Large intestine (tissue), 3 donors: ENCODE measurements around the gene CDKL5. TPM values are rescaled to one million over a fixed set of nuclear protein-coding genes. Genes with fewer than 3 reads are reported as not detected.

ENCODE experiments used
- DNase-seq, 2 donors: peaks; one replicate each; pipeline versions ENCODE4 v3.0.0 to v3.0.0-alpha.2; 2013
- H3K27ac ChIP-seq: one replicate; pipeline ENCODE4 v1.5.1; 2013; ENCODE audit warnings: low read length
- H3K27me3 ChIP-seq: 2 replicates; pipeline ENCODE4 v1.6.1; 2013; ENCODE audit warnings: low read length; ENCODE audit not compliant: control insufficient read depth, insufficient read depth
- H3K36me3 ChIP-seq: 2 replicates; pipeline ENCODE4 v1.6.1; 2013; ENCODE audit warnings: low read length; ENCODE audit not compliant: control insufficient read depth, insufficient read depth
- H3K4me1 ChIP-seq: one replicate; pipeline ENCODE4 v1.6.1; 2013; ENCODE audit warnings: low read length; ENCODE audit not compliant: control insufficient read depth, insufficient read depth
- H3K4me3 ChIP-seq: one replicate; pipeline ENCODE4 v1.5.1; 2013; ENCODE audit warnings: low read length
- H3K9me3 ChIP-seq: one replicate; pipeline ENCODE4 v1.6.1; 2013; ENCODE audit warnings: mild to moderate bottlenecking, low read depth, low read length, moderate library complexity; ENCODE audit not compliant: control insufficient read depth
- WGBS: methylation state at CpG from one replicate; pipeline ENCODE4 v1.1.5; 2013; ENCODE audit warnings: low lambda C conversion rate; ENCODE audit not compliant: insufficient coverage; 5-methylcytosine and 5-hydroxymethylcytosine counted together
- polyA plus RNA-seq: library from polyadenylated mRNA; unstranded; fragments of 120-200 nt; gene quantifications from one replicate; pipeline ENCODE4 v1.2.1, GENCODE V29; 2013

Gene CDKL5
- polyA plus RNA-seq, 1 donor, result 5.0 TPM

DNA sequence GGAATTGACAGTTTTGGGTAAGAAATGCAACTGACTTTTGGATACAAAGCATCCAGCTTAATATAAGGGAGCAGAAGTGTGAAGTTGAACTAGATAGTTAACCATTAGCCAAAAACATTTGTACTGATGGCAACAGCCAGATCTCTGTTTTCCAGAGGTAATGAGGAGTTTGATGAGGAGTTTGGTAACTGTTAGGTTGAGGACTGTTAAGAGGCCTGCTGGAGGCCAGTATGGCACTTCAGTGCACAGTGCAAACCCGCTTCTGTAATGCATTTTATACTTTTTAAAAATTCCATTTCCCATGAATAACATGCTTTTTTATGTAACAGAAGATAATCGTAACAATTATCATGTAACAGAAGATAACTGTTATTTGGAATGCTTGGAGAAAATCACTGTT lies 30.0 kb downstream of the CDKL5 start:
- no peak overlapping the region for H3K4me3 ChIP-seq
- H3K36me3 ChIP-seq, result no peaks in the 10 kb centered on the region
- H3K9me3 ChIP-seq, result no peaks in the 10 kb centered on the region
- H3K27me3 ChIP-seq, result no peaks in the 10 kb centered on the region
- DNase-seq, result no peak
- no CpG with 5 or more reads among the region's 2 CpGs for WGBS
- no peak overlapping the region for H3K27ac ChIP-seq
- H3K4me1 ChIP-seq, result no peaks in the 10 kb centered on the region

- Histone ChIP-seq H3K36me3 (no peaks in the 10 kb centered on the region), H3K4me3 (no peak overlapping the region), H3K27ac (no peak overlapping the region), H3K9me3 (no peaks in the 10 kb centered on the region), H3K27me3 (no peaks in the 10 kb centered on the region), H3K4me1 (no peaks in the 10 kb centered on the region)
- no CpG with 5 or more reads among the region's 2 CpGs for WGBS
- no peak for DNase-seq
Observed at GRCh38 chrX:18457000-18457399, 31.6 kb downstream of the CDKL5 start.

DNA sequence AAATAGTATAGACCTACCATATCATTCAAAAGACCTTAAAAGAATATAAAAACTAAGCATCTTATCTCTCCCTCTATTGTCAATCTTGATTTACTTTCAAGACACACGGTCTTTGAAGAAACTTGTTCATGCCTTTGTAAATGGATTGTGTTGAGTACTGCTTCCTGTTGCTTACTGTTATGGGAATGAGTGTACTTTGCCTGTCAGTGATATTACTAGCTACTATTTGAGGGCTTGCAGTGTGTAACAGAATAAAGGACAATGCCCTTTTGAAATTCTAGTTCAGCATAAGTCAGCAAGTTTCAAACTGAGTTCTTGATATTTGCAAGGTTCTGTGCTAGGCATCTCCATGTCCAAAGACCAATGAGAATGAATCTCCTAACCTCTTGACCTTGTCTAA lies 36.0 kb downstream of the CDKL5 start:
- Histone ChIP-seq H3K9me3 (no peaks in the 10 kb centered on the region), H3K27ac (no peak overlapping the region), H3K4me3 (no peak overlapping the region), H3K27me3 (no peaks in the 10 kb centered on the region), H3K4me1 (no peaks in the 10 kb centered on the region), H3K36me3 (no peaks in the 10 kb centered on the region)
- peak; percentile 9 to 44 for DNase-seq
- no CpG with 5 or more reads among the region's 1 CpG for WGBS

DNA sequence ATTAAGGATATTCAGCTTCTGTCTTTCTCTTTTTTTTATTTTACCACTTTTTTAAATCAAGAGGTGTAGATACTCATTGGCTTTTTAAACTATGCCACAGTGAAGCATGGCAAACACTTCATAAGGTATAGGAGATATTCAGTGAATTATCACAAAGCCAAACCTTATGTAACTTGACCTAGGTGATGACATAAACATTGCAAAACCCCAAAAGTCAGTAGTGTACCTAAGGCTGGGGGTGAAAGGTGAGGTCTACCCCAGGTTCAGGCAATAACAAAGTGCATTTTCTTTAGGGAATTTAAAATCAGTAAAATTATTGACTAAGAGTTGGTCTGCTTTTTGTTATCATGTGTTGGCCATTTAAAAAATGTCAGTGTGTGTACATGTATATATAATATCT lies 39.1 kb downstream of the CDKL5 start:
- Histone ChIP-seq H3K4me3 (no peak overlapping the region), H3K27ac (no peak overlapping the region), H3K9me3 (no peaks in the 10 kb centered on the region)

DNA sequence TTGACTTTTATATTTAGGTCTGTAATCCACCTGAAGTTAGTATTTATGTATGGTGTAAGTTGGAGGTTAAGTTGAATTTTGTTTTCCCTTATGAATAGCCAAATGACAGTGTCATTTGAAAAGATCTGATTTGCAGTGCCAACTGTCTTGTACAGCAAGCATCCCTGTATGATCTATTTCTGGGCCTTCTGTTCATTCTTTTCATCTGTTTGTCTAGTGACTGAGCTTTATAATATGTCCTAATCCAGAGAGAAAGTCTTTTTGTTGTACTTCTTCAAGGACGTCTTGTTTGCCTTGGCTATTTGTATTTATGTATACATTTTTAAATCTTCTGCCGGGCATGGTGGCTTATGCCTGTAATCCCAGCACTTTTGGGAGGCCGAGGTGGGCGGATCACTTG lies 39.6 kb downstream of the CDKL5 start:
- no peaks in the 10 kb centered on the region for H3K4me1 ChIP-seq
- WGBS, result no CpG with 5 or more reads among the region's 4 CpGs
- no peaks in the 10 kb centered on the region for H3K9me3 ChIP-seq
- H3K36me3 ChIP-seq, result no peaks in the 10 kb centered on the region
- DNase-seq, result no peak
- H3K4me3 ChIP-seq, result no peak overlapping the region
- no peak overlapping the region for H3K27ac ChIP-seq
- no peaks in the 10 kb centered on the region for H3K27me3 ChIP-seq

More for the DNA sequence above, 39.1 kb downstream of the CDKL5 start:
- Histone ChIP-seq H3K27me3 (no peaks in the 10 kb centered on the region), H3K4me1 (no peaks in the 10 kb centered on the region), H3K36me3 (no peaks in the 10 kb centered on the region)
- DNase-seq, result no peak

DNA sequence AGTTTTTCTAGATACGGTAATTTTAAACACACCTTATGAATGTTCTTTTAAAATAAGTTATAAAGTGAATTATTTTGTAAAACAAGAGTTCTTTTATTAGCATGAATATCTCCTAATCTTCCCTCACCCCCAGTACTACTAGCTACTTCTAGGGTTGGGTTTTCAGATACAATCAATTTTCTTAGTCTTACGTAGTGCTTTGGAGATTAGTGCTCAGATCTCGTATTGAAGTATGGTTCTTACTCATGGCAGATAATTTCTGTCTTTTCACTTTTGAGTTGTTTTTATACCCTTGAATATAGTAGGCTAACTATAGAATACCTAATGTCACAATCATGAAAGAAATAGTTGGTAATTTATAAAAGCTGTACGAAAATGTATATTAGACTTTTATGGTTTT lies 43.2 kb downstream of the CDKL5 start:
- no peak overlapping the region for H3K27ac ChIP-seq
- H3K36me3 ChIP-seq, result no peaks in the 10 kb centered on the region
- H3K4me3 ChIP-seq, result no peak overlapping the region
- no peaks in the 10 kb centered on the region for H3K9me3 ChIP-seq
- no CpG with 5 or more reads among the region's 4 CpGs for WGBS
- H3K4me1 ChIP-seq, result no peaks in the 10 kb centered on the region
- H3K27me3 ChIP-seq, result no peaks in the 10 kb centered on the region
- DNase-seq, result no peak

- H3K27ac ChIP-seq, result no peak overlapping the region
- H3K9me3 ChIP-seq, result no peaks in the 10 kb centered on the region
- no peaks in the 10 kb centered on the region for H3K27me3 ChIP-seq
- DNase-seq, result no peak
- H3K4me3 ChIP-seq, result no peak overlapping the region
- no peaks in the 10 kb centered on the region for H3K4me1 ChIP-seq
- no peaks in the 10 kb centered on the region for H3K36me3 ChIP-seq
- WGBS, result no CpG with 5 or more reads among the region's 2 CpGs
Observed at GRCh38 chrX:18471296-18471695, 45.9 kb downstream of the CDKL5 start.

GRCh38 chrX:18490806-18491555 lies 65.6 kb downstream of the CDKL5 start:
- H3K9me3 ChIP-seq, result no peaks in the 10 kb centered on the region
- H3K4me3 ChIP-seq, result no peak overlapping the region
- no CpG with 5 or more reads among the region's 5 CpGs for WGBS
- no peaks in the 10 kb centered on the region for H3K36me3 ChIP-seq
- no peak overlapping the region for H3K27ac ChIP-seq
- H3K4me1 ChIP-seq, result no peaks in the 10 kb centered on the region
- DNase-seq, result no peak
- H3K27me3 ChIP-seq, result no peaks in the 10 kb centered on the region

GRCh38 chrX:18491587-18492340 lies 66.4 kb downstream of the CDKL5 start:
- no peaks in the 10 kb centered on the region for H3K36me3 ChIP-seq
- H3K4me3 ChIP-seq, result no peak overlapping the region
- WGBS, result 100% methylated on average over 1 of the region's 4 CpGs
- H3K27ac ChIP-seq, result no peak overlapping the region
- no peaks in the 10 kb centered on the region for H3K27me3 ChIP-seq
- H3K9me3 ChIP-seq, result no peaks in the 10 kb centered on the region
- no peaks in the 10 kb centered on the region for H3K4me1 ChIP-seq
- no peak for DNase-seq

DNA sequence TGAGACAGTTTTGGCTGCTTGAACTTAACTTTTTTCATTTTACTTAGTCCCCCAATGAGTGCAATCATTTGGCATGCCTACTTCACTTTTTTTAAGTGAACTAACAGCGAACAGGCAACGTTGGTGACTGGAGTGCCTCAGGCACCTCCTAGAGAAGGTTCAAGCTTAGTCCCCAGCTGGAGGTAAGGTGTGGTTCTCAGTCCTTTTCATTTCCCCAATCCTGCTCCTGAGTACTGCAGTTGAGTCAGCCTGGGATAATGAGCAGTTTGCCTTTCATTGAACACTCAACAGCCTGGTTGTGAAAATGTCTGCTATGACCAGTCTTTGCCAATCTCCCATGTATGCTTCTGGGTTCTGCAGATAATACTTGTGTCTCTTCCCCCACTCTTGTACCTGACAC lies 109.5 kb downstream of the CDKL5 start:
- H3K27me3 ChIP-seq, result no peaks in the 10 kb centered on the region
- no CpG with 5 or more reads among the region's 2 CpGs for whole genome bisulfite sequencing

GRCh38 chrX:18537068-18537467 lies 111.7 kb downstream of the CDKL5 start:
- Histone ChIP-seq H3K9me3 (no peaks in the 10 kb centered on the region), H3K27me3 (no peaks in the 10 kb centered on the region), H3K4me1 (no peaks in the 10 kb centered on the region), H3K27ac (no peak overlapping the region), H3K4me3 (no peak overlapping the region), H3K36me3 (no peaks in the 10 kb centered on the region)
- WGBS, result no CpG with 5 or more reads among the region's 2 CpGs
- no peak for DNase-seq

More for the DNA sequence above, 109.5 kb downstream of the CDKL5 start:
- no peak for DNase-seq
- no peaks in the 10 kb centered on the region for H3K36me3 ChIP-seq
- no peak overlapping the region for H3K27ac ChIP-seq
- H3K4me3 ChIP-seq, result no peak overlapping the region
- no peaks in the 10 kb centered on the region for H3K4me1 ChIP-seq
- no peaks in the 10 kb centered on the region for H3K9me3 ChIP-seq
